ENCODE data around the gene CSGALNACT2. TPM values are rescaled to one million over a fixed set of nuclear protein-coding genes. Genes with fewer than 3 reads are reported as not detected.

The CSGALNACT2 gene
- total and polyA plus RNA-seq, 10 of the 15 experiments (the other 5 are each of a cell fraction or from before 2014, with no cell fraction given), result 2.5 to 12.6 (median 8.7) TPM

DNA sequence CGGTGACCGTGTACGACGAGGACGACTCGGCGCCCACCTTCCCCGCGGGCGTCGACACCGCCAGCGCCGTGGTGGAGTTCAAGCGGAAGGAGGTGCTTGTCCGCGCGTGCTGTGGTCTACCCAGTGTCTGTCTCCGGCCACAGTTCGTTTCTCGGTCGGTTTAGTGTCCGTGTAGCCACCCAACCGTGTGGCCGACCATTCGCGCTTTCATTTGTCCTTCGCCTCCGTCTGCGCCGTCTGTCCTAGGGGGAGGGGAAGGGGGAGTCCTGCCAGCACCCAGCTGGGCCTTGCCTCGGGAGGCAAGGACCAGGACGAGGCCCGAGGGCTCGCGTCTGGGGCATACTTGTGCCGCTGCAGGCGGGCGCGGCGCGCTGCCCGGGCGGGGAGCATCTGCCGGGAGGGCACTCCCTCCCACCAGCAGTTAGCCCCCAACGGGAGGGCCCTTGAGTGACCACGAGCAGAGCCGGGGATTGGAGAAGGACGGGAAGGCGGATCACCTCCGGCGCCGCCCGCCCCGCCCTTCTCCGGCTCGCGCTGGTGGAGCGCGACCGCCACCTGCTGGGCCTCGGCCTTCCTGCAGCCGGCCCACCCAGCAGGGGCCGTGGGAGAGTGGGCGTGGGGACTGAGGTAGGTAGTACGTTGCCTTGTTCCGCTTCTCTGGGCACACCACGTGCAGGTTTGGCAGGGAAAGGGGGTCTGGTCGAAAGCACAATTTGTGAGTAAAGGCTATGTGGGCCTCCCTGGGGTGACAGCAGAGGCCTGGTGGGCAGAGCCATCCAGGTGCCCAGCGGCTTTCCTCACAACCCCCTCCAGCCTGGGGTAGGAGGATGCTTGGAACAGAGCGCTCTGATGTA is 32.9 kb upstream of the CSGALNACT2 start (continued):
- TF ChIP-seq, protein P1, sequence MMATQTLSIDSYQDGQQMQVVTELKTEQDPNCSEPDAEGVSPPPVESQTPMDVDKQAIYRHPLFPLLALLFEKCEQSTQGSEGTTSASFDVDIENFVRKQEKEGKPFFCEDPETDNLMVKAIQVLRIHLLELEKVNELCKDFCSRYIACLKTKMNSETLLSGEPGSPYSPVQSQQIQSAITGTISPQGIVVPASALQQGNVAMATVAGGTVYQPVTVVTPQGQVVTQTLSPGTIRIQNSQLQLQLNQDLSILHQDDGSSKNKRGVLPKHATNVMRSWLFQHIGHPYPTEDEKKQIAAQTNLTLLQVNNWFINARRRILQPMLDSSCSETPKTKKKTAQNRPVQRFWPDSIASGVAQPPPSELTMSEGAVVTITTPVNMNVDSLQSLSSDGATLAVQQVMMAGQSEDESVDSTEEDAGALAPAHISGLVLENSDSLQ (IDR thresholded peaks at IDR 0.05), result no peak
- TF ChIP-seq SMAD5 (IDR thresholded peaks at IDR 0.05; ENCODE audit: low read depth) (no peak), JUNB (IDR thresholded peaks at IDR 0.05) (no peak), DPF2 (IDR thresholded peaks at IDR 0.05) (0 out of 2 replicates have a peak, but pooled peaks have one; percentile 35), TCF3 (IDR thresholded peaks at IDR 0.05; ENCODE audit: borderline replicate concordance, insufficient read depth, low read depth, low read length) (0 out of 2 replicates have a peak, but pooled peaks have one; percentile 30), MYB (IDR thresholded peaks at IDR 0.05; ENCODE audit: borderline replicate concordance, low read depth, low read length) (no peak), KDM1A (IDR thresholded peaks at IDR 0.05; ENCODE audit: borderline replicate concordance) (no peak), BCL11A (IDR thresholded peaks at IDR 0.05; ENCODE audit: low read depth, low read length) (no peak), FOXM1 (IDR thresholded peaks at IDR 0.05; ENCODE audit: low read depth, low read length) (no peak), ESRRA (IDR thresholded peaks at IDR 0.05; ENCODE audit: low read length) (peak; percentile 56; the same call in 1 of the 2 replicates), SMAD1 (IDR thresholded peaks at IDR 0.05; ENCODE audit: low read depth, partially characterized antibody) (no peak), CEBPB (IDR thresholded peaks at IDR 0.05; ENCODE audit: borderline replicate concordance in 1 of 2, low read depth in 2 of 2, low read length in 2 of 2) (no peak), STAT1 (conservative IDR thresholded peaks at IDR 0.05) (0 out of 2 replicates have a peak, but pooled peaks have one; percentile 51), SREBF1 (IDR thresholded peaks at IDR 0.05; ENCODE audit: low read length) (no peak), NR2F1 (conservative IDR thresholded peaks at IDR 0.05) (no peak), MEF2B (IDR thresholded peaks at IDR 0.05; ENCODE audit: partially characterized antibody, poor library complexity, severe bottlenecking) (no peak)
- TF ChIP-seq, protein P2, sequence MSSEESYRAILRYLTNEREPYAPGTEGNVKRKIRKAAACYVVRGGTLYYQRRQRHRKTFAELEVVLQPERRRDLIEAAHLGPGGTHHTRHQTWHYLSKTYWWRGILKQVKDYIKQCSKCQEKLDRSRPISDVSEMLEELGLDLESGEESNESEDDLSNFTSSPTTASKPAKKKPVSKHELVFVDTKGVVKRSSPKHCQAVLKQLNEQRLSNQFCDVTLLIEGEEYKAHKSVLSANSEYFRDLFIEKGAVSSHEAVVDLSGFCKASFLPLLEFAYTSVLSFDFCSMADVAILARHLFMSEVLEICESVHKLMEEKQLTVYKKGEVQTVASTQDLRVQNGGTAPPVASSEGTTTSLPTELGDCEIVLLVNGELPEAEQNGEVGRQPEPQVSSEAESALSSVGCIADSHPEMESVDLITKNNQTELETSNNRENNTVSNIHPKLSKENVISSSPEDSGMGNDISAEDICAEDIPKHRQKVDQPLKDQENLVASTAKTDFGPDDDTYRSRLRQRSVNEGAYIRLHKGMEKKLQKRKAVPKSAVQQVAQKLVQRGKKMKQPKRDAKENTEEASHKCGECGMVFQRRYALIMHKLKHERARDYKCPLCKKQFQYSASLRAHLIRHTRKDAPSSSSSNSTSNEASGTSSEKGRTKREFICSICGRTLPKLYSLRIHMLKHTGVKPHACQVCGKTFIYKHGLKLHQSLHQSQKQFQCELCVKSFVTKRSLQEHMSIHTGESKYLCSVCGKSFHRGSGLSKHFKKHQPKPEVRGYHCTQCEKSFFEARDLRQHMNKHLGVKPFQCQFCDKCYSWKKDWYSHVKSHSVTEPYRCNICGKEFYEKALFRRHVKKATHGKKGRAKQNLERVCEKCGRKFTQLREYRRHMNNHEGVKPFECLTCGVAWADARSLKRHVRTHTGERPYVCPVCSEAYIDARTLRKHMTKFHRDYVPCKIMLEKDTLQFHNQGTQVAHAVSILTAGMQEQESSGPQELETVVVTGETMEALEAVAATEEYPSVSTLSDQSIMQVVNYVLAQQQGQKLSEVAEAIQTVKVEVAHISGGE (CRISPR knock-in tag; IDR thresholded peaks at IDR 0.05), result no peak
- TF ChIP-seq, protein P3, sequence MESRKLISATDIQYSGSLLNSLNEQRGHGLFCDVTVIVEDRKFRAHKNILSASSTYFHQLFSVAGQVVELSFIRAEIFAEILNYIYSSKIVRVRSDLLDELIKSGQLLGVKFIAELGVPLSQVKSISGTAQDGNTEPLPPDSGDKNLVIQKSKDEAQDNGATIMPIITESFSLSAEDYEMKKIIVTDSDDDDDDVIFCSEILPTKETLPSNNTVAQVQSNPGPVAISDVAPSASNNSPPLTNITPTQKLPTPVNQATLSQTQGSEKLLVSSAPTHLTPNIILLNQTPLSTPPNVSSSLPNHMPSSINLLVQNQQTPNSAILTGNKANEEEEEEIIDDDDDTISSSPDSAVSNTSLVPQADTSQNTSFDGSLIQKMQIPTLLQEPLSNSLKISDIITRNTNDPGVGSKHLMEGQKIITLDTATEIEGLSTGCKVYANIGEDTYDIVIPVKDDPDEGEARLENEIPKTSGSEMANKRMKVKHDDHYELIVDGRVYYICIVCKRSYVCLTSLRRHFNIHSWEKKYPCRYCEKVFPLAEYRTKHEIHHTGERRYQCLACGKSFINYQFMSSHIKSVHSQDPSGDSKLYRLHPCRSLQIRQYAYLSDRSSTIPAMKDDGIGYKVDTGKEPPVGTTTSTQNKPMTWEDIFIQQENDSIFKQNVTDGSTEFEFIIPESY (IDR thresholded peaks at IDR 0.05), result no peak
- TF ChIP-seq, protein P4, sequence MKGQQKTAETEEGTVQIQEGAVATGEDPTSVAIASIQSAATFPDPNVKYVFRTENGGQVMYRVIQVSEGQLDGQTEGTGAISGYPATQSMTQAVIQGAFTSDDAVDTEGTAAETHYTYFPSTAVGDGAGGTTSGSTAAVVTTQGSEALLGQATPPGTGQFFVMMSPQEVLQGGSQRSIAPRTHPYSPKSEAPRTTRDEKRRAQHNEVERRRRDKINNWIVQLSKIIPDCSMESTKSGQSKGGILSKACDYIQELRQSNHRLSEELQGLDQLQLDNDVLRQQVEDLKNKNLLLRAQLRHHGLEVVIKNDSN (IDR thresholded peaks at IDR 0.05; ENCODE audit: borderline replicate concordance, extremely low read length, insufficient read depth, low read depth, low read length), result no peak
- TF ChIP-seq, protein P5, sequence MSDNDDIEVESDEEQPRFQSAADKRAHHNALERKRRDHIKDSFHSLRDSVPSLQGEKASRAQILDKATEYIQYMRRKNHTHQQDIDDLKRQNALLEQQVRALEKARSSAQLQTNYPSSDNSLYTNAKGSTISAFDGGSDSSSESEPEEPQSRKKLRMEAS (IDR thresholded peaks at IDR 0.05; ENCODE audit: low read depth, low read length), result 0 out of 2 replicates have a peak, but pooled peaks have one; percentile 5
- TF ChIP-seq, protein P6, sequence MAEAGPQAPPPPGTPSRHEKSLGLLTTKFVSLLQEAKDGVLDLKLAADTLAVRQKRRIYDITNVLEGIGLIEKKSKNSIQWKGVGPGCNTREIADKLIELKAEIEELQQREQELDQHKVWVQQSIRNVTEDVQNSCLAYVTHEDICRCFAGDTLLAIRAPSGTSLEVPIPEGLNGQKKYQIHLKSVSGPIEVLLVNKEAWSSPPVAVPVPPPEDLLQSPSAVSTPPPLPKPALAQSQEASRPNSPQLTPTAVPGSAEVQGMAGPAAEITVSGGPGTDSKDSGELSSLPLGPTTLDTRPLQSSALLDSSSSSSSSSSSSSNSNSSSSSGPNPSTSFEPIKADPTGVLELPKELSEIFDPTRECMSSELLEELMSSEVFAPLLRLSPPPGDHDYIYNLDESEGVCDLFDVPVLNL (IDR thresholded peaks at IDR 0.05; ENCODE audit: low read depth, low read length), result no peak
